ENCODE results near the gene WDR37.
"Not testable (repeated sequence)": the region's sequence is repeated elsewhere in the genome, so short reads cannot be mapped to it uniquely, and the experiment has no call there.

WDR37 gene

GRCh38 chr10:1109795-1110673 lies 53.8 kb downstream of the WDR37 start:
- FAIRE-seq: no peak

- no peak for FAIRE-seq
Measured at GRCh38 chr10:1110674-1111119, 54.5 kb downstream of the WDR37 start.

- no peak for FAIRE-seq
Measured at GRCh38 chr10:1114315-1114714, 58.1 kb downstream of the WDR37 start.

GRCh38 chr10:1114719-1115606 lies 58.8 kb downstream of the WDR37 start:
- FAIRE-seq: no peak

- no peak for FAIRE-seq
Measured at GRCh38 chr10:1115607-1115955, 59.4 kb downstream of the WDR37 start.

- FAIRE-seq: no peak
Measured at GRCh38 chr10:1116051-1116450, 59.9 kb downstream of the WDR37 start.

- FAIRE-seq: no peak
Measured at GRCh38 chr10:1116696-1117280, 60.6 kb downstream of the WDR37 start.

GRCh38 chr10:1117651-1118050 lies 61.5 kb downstream of the WDR37 start:
- no peak for FAIRE-seq

GRCh38 chr10:1118318-1118717 lies 62.1 kb downstream of the WDR37 start:
- not testable (repeated sequence) for FAIRE-seq

- FAIRE-seq: no peak
Measured at GRCh38 chr10:1119027-1119426, 62.8 kb downstream of the WDR37 start.

GRCh38 chr10:1119501-1119900 lies 63.3 kb downstream of the WDR37 start:
- FAIRE-seq: no peak

- no peak for FAIRE-seq
Measured at GRCh38 chr10:1120306-1120705, 64.1 kb downstream of the WDR37 start.

GRCh38 chr10:1120801-1121211 lies 64.6 kb downstream of the WDR37 start:
- no peak for FAIRE-seq

GRCh38 chr10:1121271-1121970 lies 65.2 kb downstream of the WDR37 start:
- FAIRE-seq: no peak

- no peak for FAIRE-seq
Measured at GRCh38 chr10:1122349-1122748, 66.2 kb downstream of the WDR37 start.

GRCh38 chr10:1123198-1123597 lies 67.0 kb downstream of the WDR37 start:
- FAIRE-seq: no peak

GRCh38 chr10:1123972-1124371 lies 67.8 kb downstream of the WDR37 start:
- no peak for FAIRE-seq

GRCh38 chr10:1124796-1125195 lies 68.6 kb downstream of the WDR37 start:
- FAIRE-seq: no peak

- FAIRE-seq: no peak
Measured at GRCh38 chr10:1126461-1126860, 70.3 kb downstream of the WDR37 start.

- FAIRE-seq: no peak
Measured at GRCh38 chr10:1127629-1128028, 71.4 kb downstream of the WDR37 start.

GRCh38 chr10:1128115-1128514 lies 71.9 kb downstream of the WDR37 start:
- no peak for FAIRE-seq

- FAIRE-seq: no peak
Measured at GRCh38 chr10:1128649-1129048, 72.5 kb downstream of the WDR37 start.

GRCh38 chr10:1130226-1130625 lies 74.0 kb downstream of the WDR37 start:
- no peak for FAIRE-seq

All from TTC549 (cell line).